Measurements from ENCODE around the gene FNDC10.
"Not testable (repeated sequence)": the region's sequence is repeated elsewhere in the genome, so short reads cannot be mapped to it uniquely, and the experiment has no call there.

Gene FNDC10

GRCh38 chr1:1599935-1600860 lies at the start of gene FNDC10:
Gene FNDC10 (minus strand): TSS chr1:1600135. CDS start chr1:1600015, 120 bp downstream.
- Histone ChIP-seq H3K27me3 (ENCODE audit: control insufficient read depth, insufficient read depth, low read length) (peaks cover 35% of the 10 kb centered on the region), H3K4me3 (ENCODE audit: low read depth, low read length) (peak within 1 kb of the TSS; percentile 50), H3K9me3 (ENCODE audit: control insufficient read depth, insufficient read depth, low read length) (no peaks in the 10 kb centered on the region), H3K36me3 (ENCODE audit: control insufficient read depth, insufficient read depth, low read length) (no peaks in the 10 kb centered on the region), H3K4me1 (ENCODE audit: control insufficient read depth, insufficient read depth, low read length) (peaks cover 3% of the 10 kb centered on the region), H3K9ac (ENCODE audit: low read depth, low read length) (peak within 1 kb of the TSS; percentile 24)

GRCh38 chr1:1648265-1648664 lies 48.3 kb upstream of the FNDC10 start:
- H3K9me3 ChIP-seq (ENCODE audit: control insufficient read depth, insufficient read depth, low read length); H3K4me1 ChIP-seq (ENCODE audit: control insufficient read depth, insufficient read depth, low read length); H3K4me3 ChIP-seq (ENCODE audit: low read depth, low read length); H3K9ac ChIP-seq (ENCODE audit: low read depth, low read length); H3K27me3 ChIP-seq (ENCODE audit: control insufficient read depth, insufficient read depth, low read length): not testable (repeated sequence)
- H3K36me3 ChIP-seq (ENCODE audit: control insufficient read depth, insufficient read depth, low read length) = peaks cover 26% of the 10 kb centered on the region

- not testable (repeated sequence) for H3K9me3 ChIP-seq (ENCODE audit: control insufficient read depth, insufficient read depth, low read length); H3K4me1 ChIP-seq (ENCODE audit: control insufficient read depth, insufficient read depth, low read length); H3K9ac ChIP-seq (ENCODE audit: low read depth, low read length); H3K4me3 ChIP-seq (ENCODE audit: low read depth, low read length); H3K27me3 ChIP-seq (ENCODE audit: control insufficient read depth, insufficient read depth, low read length)
- H3K36me3 ChIP-seq (ENCODE audit: control insufficient read depth, insufficient read depth, low read length) = peaks cover 26% of the 10 kb centered on the region
These were observed 47.8 kb upstream of the FNDC10 start for GRCh38 chr1:1647567-1648241.

GRCh38 chr1:1646326-1646725 lies 46.4 kb upstream of the FNDC10 start:
- not testable (repeated sequence) for H3K9me3 ChIP-seq (ENCODE audit: control insufficient read depth, insufficient read depth, low read length); H3K4me1 ChIP-seq (ENCODE audit: control insufficient read depth, insufficient read depth, low read length); H3K4me3 ChIP-seq (ENCODE audit: low read depth, low read length); H3K9ac ChIP-seq (ENCODE audit: low read depth, low read length); H3K27me3 ChIP-seq (ENCODE audit: control insufficient read depth, insufficient read depth, low read length)
- peaks cover 16% of the 10 kb centered on the region for H3K36me3 ChIP-seq (ENCODE audit: control insufficient read depth, insufficient read depth, low read length)

GRCh38 chr1:1640711-1641461 lies 41.0 kb upstream of the FNDC10 start:
- H3K27me3 ChIP-seq (ENCODE audit: control insufficient read depth, insufficient read depth, low read length); H3K9ac ChIP-seq (ENCODE audit: low read depth, low read length); H3K9me3 ChIP-seq (ENCODE audit: control insufficient read depth, insufficient read depth, low read length); H3K4me3 ChIP-seq (ENCODE audit: low read depth, low read length); H3K4me1 ChIP-seq (ENCODE audit: control insufficient read depth, insufficient read depth, low read length): not testable (repeated sequence)
- peaks cover 11% of the 10 kb centered on the region for H3K36me3 ChIP-seq (ENCODE audit: control insufficient read depth, insufficient read depth, low read length)

- peaks cover 11% of the 10 kb centered on the region for H3K36me3 ChIP-seq (ENCODE audit: control insufficient read depth, insufficient read depth, low read length)
- not testable (repeated sequence) for H3K27me3 ChIP-seq (ENCODE audit: control insufficient read depth, insufficient read depth, low read length); H3K9me3 ChIP-seq (ENCODE audit: control insufficient read depth, insufficient read depth, low read length); H3K9ac ChIP-seq (ENCODE audit: low read depth, low read length); H3K4me3 ChIP-seq (ENCODE audit: low read depth, low read length); H3K4me1 ChIP-seq (ENCODE audit: control insufficient read depth, insufficient read depth, low read length)
These were observed 40.1 kb upstream of the FNDC10 start for GRCh38 chr1:1640081-1640480.

- H3K36me3 ChIP-seq (ENCODE audit: control insufficient read depth, insufficient read depth, low read length) = peaks cover 11% of the 10 kb centered on the region
- not testable (repeated sequence) for H3K4me1 ChIP-seq (ENCODE audit: control insufficient read depth, insufficient read depth, low read length); H3K9me3 ChIP-seq (ENCODE audit: control insufficient read depth, insufficient read depth, low read length); H3K4me3 ChIP-seq (ENCODE audit: low read depth, low read length); H3K27me3 ChIP-seq (ENCODE audit: control insufficient read depth, insufficient read depth, low read length); H3K9ac ChIP-seq (ENCODE audit: low read depth, low read length)
These were observed 39.4 kb upstream of the FNDC10 start for GRCh38 chr1:1639368-1639767.

GRCh38 chr1:1638528-1638927 lies 38.6 kb upstream of the FNDC10 start:
- H3K27me3 ChIP-seq (ENCODE audit: control insufficient read depth, insufficient read depth, low read length); H3K4me3 ChIP-seq (ENCODE audit: low read depth, low read length); H3K9ac ChIP-seq (ENCODE audit: low read depth, low read length); H3K4me1 ChIP-seq (ENCODE audit: control insufficient read depth, insufficient read depth, low read length); H3K9me3 ChIP-seq (ENCODE audit: control insufficient read depth, insufficient read depth, low read length): not testable (repeated sequence)
- H3K36me3 ChIP-seq (ENCODE audit: control insufficient read depth, insufficient read depth, low read length) = peaks cover 11% of the 10 kb centered on the region

- not testable (repeated sequence) for H3K9ac ChIP-seq (ENCODE audit: low read depth, low read length); H3K27me3 ChIP-seq (ENCODE audit: control insufficient read depth, insufficient read depth, low read length); H3K4me1 ChIP-seq (ENCODE audit: control insufficient read depth, insufficient read depth, low read length)
These were observed 37.5 kb upstream of the FNDC10 start for GRCh38 chr1:1637479-1637875.

GRCh38 chr1:1636621-1637478 lies 36.9 kb upstream of the FNDC10 start:
- H3K4me1 ChIP-seq (ENCODE audit: control insufficient read depth, insufficient read depth, low read length); H3K27me3 ChIP-seq (ENCODE audit: control insufficient read depth, insufficient read depth, low read length); H3K9me3 ChIP-seq (ENCODE audit: control insufficient read depth, insufficient read depth, low read length); H3K4me3 ChIP-seq (ENCODE audit: low read depth, low read length); H3K9ac ChIP-seq (ENCODE audit: low read depth, low read length): not testable (repeated sequence)
- peaks cover 11% of the 10 kb centered on the region for H3K36me3 ChIP-seq (ENCODE audit: control insufficient read depth, insufficient read depth, low read length)

More at GRCh38 chr1:1637479-1637875, 37.5 kb upstream of the FNDC10 start:
- H3K36me3 ChIP-seq (ENCODE audit: control insufficient read depth, insufficient read depth, low read length) = peaks cover 11% of the 10 kb centered on the region
- not testable (repeated sequence) for H3K9me3 ChIP-seq (ENCODE audit: control insufficient read depth, insufficient read depth, low read length); H3K4me3 ChIP-seq (ENCODE audit: low read depth, low read length)

GRCh38 chr1:1634613-1635012 lies 34.7 kb upstream of the FNDC10 start:
- not testable (repeated sequence) for H3K9ac ChIP-seq (ENCODE audit: low read depth, low read length); H3K4me1 ChIP-seq (ENCODE audit: control insufficient read depth, insufficient read depth, low read length); H3K4me3 ChIP-seq (ENCODE audit: low read depth, low read length); H3K27me3 ChIP-seq (ENCODE audit: control insufficient read depth, insufficient read depth, low read length); H3K9me3 ChIP-seq (ENCODE audit: control insufficient read depth, insufficient read depth, low read length)
- H3K36me3 ChIP-seq (ENCODE audit: control insufficient read depth, insufficient read depth, low read length) = peaks cover 10% of the 10 kb centered on the region
